ENCODE results near the gene PRKN. TPM values are rescaled to one million over a fixed set of nuclear protein-coding genes. Genes with fewer than 3 reads are reported as not detected.

The PRKN gene
- total RNA-seq, 1 donor from 2014 or later: 2.8 TPM

GRCh38 chr6:162217811-162218493 lies 509.6 kb downstream of the PRKN start:
- H3K9me3 ChIP-seq (ENCODE audit: low read depth): no peaks in the 10 kb centered on the region
- H3K4me1 ChIP-seq: no peaks in the 10 kb centered on the region
- Mint-ChIP-seq H3K4me1 (no peaks in the 10 kb centered on the region), H3K36me3 (no peaks in the 10 kb centered on the region), H3K27ac (no peak overlapping the region), H3K4me3 (no peak overlapping the region), H3K9me3 (no peaks in the 10 kb centered on the region), H3K27me3 (ENCODE audit: insufficient read depth, low read depth) (peaks cover 2% of the 10 kb centered on the region)
- H3K79me2 ChIP-seq (ENCODE audit: low read depth): no peaks in the 10 kb centered on the region
- no peaks in the 10 kb centered on the region for H3F3A ChIP-seq (ENCODE audit: low read depth)
- no peaks in the 10 kb centered on the region for H4K20me1 ChIP-seq (ENCODE audit: low read depth)
- no peak for DNase-seq (ENCODE audit: low spot score)
- no peak overlapping the region for H3K4me3 ChIP-seq
- no peaks in the 10 kb centered on the region for H3K36me3 ChIP-seq
- no peak overlapping the region for H2AFZ ChIP-seq (replicated peaks)
- TF ChIP-seq EZH2 (IDR thresholded peaks at IDR 0.05) (no peak), CTCF (IDR thresholded peaks at IDR 0.05) (no peak), EZH2phosphoT487 (IDR thresholded peaks at IDR 0.05) (no peak)
- H3K9ac ChIP-seq: no peak overlapping the region
- no peaks in the 10 kb centered on the region for H3K27me3 ChIP-seq
- H3K4me2 ChIP-seq: no peak overlapping the region
- H3K27ac ChIP-seq: no peak overlapping the region

GRCh38 chr6:162217058-162217457 lies 510.5 kb downstream of the PRKN start:
- TF ChIP-seq EZH2phosphoT487 (IDR thresholded peaks at IDR 0.05): no peak
- no peak for TF ChIP-seq EZH2 (IDR thresholded peaks at IDR 0.05)
- no peak for TF ChIP-seq CTCF (IDR thresholded peaks at IDR 0.05)
- Mint-ChIP-seq H3K27ac (no peak overlapping the region), H3K9me3 (no peaks in the 10 kb centered on the region), H3K4me3 (no peak overlapping the region), H3K36me3 (no peaks in the 10 kb centered on the region), H3K27me3 (ENCODE audit: insufficient read depth, low read depth) (peaks cover 2% of the 10 kb centered on the region), H3K4me1 (no peaks in the 10 kb centered on the region)
- no peak for DNase-seq (ENCODE audit: low spot score)
- H3K36me3 ChIP-seq: no peaks in the 10 kb centered on the region
- H3K79me2 ChIP-seq (ENCODE audit: low read depth): no peaks in the 10 kb centered on the region
- no peaks in the 10 kb centered on the region for H3K27me3 ChIP-seq
- H3K4me1 ChIP-seq: no peaks in the 10 kb centered on the region
- H3K4me3 ChIP-seq: no peak overlapping the region
- no peaks in the 10 kb centered on the region for H4K20me1 ChIP-seq (ENCODE audit: low read depth)
- no peak overlapping the region for H3K9ac ChIP-seq
- no peaks in the 10 kb centered on the region for H3F3A ChIP-seq (ENCODE audit: low read depth)
- no peak overlapping the region for H2AFZ ChIP-seq (replicated peaks)
- no peak overlapping the region for H3K4me2 ChIP-seq
- no peak overlapping the region for H3K27ac ChIP-seq
- H3K9me3 ChIP-seq (ENCODE audit: low read depth): no peaks in the 10 kb centered on the region

- DNase-seq (ENCODE audit: low spot score): no peak
- no peaks in the 10 kb centered on the region for H3K9me3 ChIP-seq (ENCODE audit: low read depth)
- H3K4me1 ChIP-seq: no peaks in the 10 kb centered on the region
- Mint-ChIP-seq H3K4me3 (no peak overlapping the region), H3K4me1 (no peaks in the 10 kb centered on the region), H3K36me3 (peaks cover 3% of the 10 kb centered on the region), H3K27me3 (ENCODE audit: insufficient read depth, low read depth) (peaks cover 2% of the 10 kb centered on the region), H3K27ac (no peak overlapping the region), H3K9me3 (peaks cover 5% of the 10 kb centered on the region)
- no peak overlapping the region for H3K9ac ChIP-seq
- H4K20me1 ChIP-seq (ENCODE audit: low read depth): no peaks in the 10 kb centered on the region
- no peak overlapping the region for H3K4me3 ChIP-seq
- TF ChIP-seq EZH2 (IDR thresholded peaks at IDR 0.05) (no peak), CTCF (IDR thresholded peaks at IDR 0.05) (no peak), EZH2phosphoT487 (IDR thresholded peaks at IDR 0.05) (no peak)
- H3K79me2 ChIP-seq (ENCODE audit: low read depth): no peaks in the 10 kb centered on the region
- no peaks in the 10 kb centered on the region for H3K36me3 ChIP-seq
- H3K27ac ChIP-seq: no peak overlapping the region
- H3F3A ChIP-seq (ENCODE audit: low read depth): no peaks in the 10 kb centered on the region
- no peak overlapping the region for H2AFZ ChIP-seq (replicated peaks)
- H3K4me2 ChIP-seq: no peak overlapping the region
- no peaks in the 10 kb centered on the region for H3K27me3 ChIP-seq
Measured at GRCh38 chr6:162211777-162212176, 515.8 kb downstream of the PRKN start.

Data from neural progenitor cell (in vitro differentiated cells).